ENCODE results near the gene DDRGK1.

GRCh38 chr20:3160418-3160817 is 44.1 kb downstream of the DDRGK1 start:
- no peak for TF ChIP-seq CTCF (IDR thresholded peaks at IDR 0.05)
- no peak for TF ChIP-seq REST (IDR thresholded peaks at IDR 0.05; ENCODE audit: insufficient read depth in 1 of 2, low read depth in 2 of 2, low read length in 1 of 2)
